Neural progenitor cell (in vitro differentiated cells): ENCODE measurements around the gene CEL. TPM values are rescaled to one million over a fixed set of nuclear protein-coding genes. Genes with fewer than 3 reads are reported as not detected.

Source experiments
- DNase-seq: peaks from one replicate; pipeline ENCODE4 v3.0.0-alpha.2; 2016; ENCODE audit warnings: low spot score
- H2AFZ ChIP-seq: fragments of 200-600 bp; sonication (generic); replicated peaks from 2 replicates; pipeline ENCODE4 v1.6.1; 2016; ENCODE audit warnings: antibody characterized with exemption
- H3F3A ChIP-seq: fragments of 200-600 bp; sonication (generic); 2 replicates; pipeline ENCODE4 v1.6.1; 2016; ENCODE audit warnings: antibody characterized with exemption, low read depth
- H3K27ac ChIP-seq: fragments of 200-600 bp; sonication (generic); 2 replicates; pipeline ENCODE4 v1.5.1; 2016; ENCODE audit warnings: mild to moderate bottlenecking
- H3K27me3 ChIP-seq: fragments of 200-600 bp; sonication (generic); 2 replicates; pipeline ENCODE4 v1.6.1; 2016; ENCODE audit warnings: mild to moderate bottlenecking, moderate library complexity
- H3K36me3 ChIP-seq: fragments of 200-600 bp; sonication (generic); 2 replicates; pipeline ENCODE4 v1.5.1; 2016
- H3K4me1 ChIP-seq: fragments of 200-600 bp; sonication (generic); 2 replicates; pipeline ENCODE4 v1.6.1; 2016; ENCODE audit warnings: mixed run types
- H3K4me2 ChIP-seq: fragments of 200-600 bp; sonication (generic); 2 replicates; pipeline ENCODE4 v1.6.1; 2016
- H3K4me3 ChIP-seq: fragments of 200-600 bp; sonication (generic); 2 replicates; pipeline ENCODE4 v1.5.1; 2016
- H3K79me2 ChIP-seq: fragments of 200-600 bp; sonication (generic); 2 replicates; pipeline ENCODE4 v1.6.1; 2016; ENCODE audit warnings: low read depth
- H3K9ac ChIP-seq: fragments of 200-600 bp; sonication (generic); 2 replicates; pipeline ENCODE4 v1.6.1; 2016
- H3K9me3 ChIP-seq: fragments of 200-600 bp; sonication (generic); 2 replicates; pipeline ENCODE4 v1.5.1; 2016; ENCODE audit warnings: low read depth
- H4K20me1 ChIP-seq: fragments of 200-600 bp; sonication (generic); 2 replicates; pipeline ENCODE4 v1.6.1; 2016; ENCODE audit warnings: low read depth
- H3K27ac Mint-ChIP-seq: 3 replicates; pipeline ENCODE4 v1.8.0; 2021; ENCODE audit warnings: mixed read lengths
- H3K27me3 Mint-ChIP-seq: 2 replicates; pipeline ENCODE4 v1.8.0; 2022; ENCODE audit warnings: low read depth, mild to moderate bottlenecking, inconsistent platforms, moderate library complexity, mixed read lengths; ENCODE audit not compliant: insufficient read depth
- H3K36me3 Mint-ChIP-seq: 3 replicates; pipeline ENCODE4 v1.8.0; 2021; ENCODE audit warnings: mixed read lengths
- H3K4me1 Mint-ChIP-seq: 3 replicates; pipeline ENCODE4 v1.8.0; 2021; ENCODE audit warnings: mixed read lengths
- H3K4me3 Mint-ChIP-seq: 3 replicates; pipeline ENCODE4 v1.8.0; 2021; ENCODE audit warnings: mild to moderate bottlenecking, moderate library complexity, mixed read lengths
- H3K9me3 Mint-ChIP-seq: 3 replicates; pipeline ENCODE4 v1.8.0; 2020; ENCODE audit warnings: mixed read lengths
- CTCF ChIP-seq: fragments of 200-600 bp; sonication (generic); IDR thresholded peaks from 2 replicates; pipeline ENCODE4 v1.5.1; 2017; ENCODE audit warnings: antibody characterized with exemption, mild to moderate bottlenecking
- EZH2 ChIP-seq: fragments of 200-600 bp; sonication (generic); IDR thresholded peaks from 2 replicates; pipeline ENCODE4 v1.6.1; 2017; ENCODE audit warnings: antibody characterized with exemption, mild to moderate bottlenecking, moderate library complexity
- EZH2phosphoT487 ChIP-seq: fragments of 200-600 bp; sonication (generic); IDR thresholded peaks from 2 replicates; pipeline ENCODE4 v1.6.1; 2017; ENCODE audit warnings: antibody characterized with exemption
- total RNA-seq: library from RNA; depleted of rRNA; stranded (reverse); fragments of >200 nt; gene quantifications from 2 replicates; pipeline ENCODE4 v1.2.3, GENCODE V29; 2015; ENCODE audit warnings: low replicate concordance

Gene CEL
- total RNA-seq, 1 donor from 2014 or later: 1.0 TPM

GRCh38 chr9:133057006-133057405 is 4.8 kb upstream of the CEL start:
- Mint-ChIP-seq H3K27ac (no peak overlapping the region), H3K9me3 (no peaks in the 10 kb centered on the region), H3K4me3 (no peak overlapping the region), H3K4me1 (peaks cover 16% of the 10 kb centered on the region), H3K27me3 (peaks cover 4% of the 10 kb centered on the region), H3K36me3 (peaks cover 22% of the 10 kb centered on the region)
- H3K27ac ChIP-seq: no peak overlapping the region
- H3K9ac ChIP-seq: no peak overlapping the region
- no peak overlapping the region for H2AFZ ChIP-seq
- no peak overlapping the region for H3K4me3 ChIP-seq
- H3K4me1 ChIP-seq: peaks cover 20% of the 10 kb centered on the region
- no peak overlapping the region for H3K4me2 ChIP-seq
- H3K36me3 ChIP-seq: no peaks in the 10 kb centered on the region
- H3F3A ChIP-seq: peaks cover 20% of the 10 kb centered on the region
- TF ChIP-seq EZH2phosphoT487 (no peak), CTCF (no peak), EZH2 (no peak)
- H3K9me3 ChIP-seq: no peaks in the 10 kb centered on the region
- no peaks in the 10 kb centered on the region for H3K27me3 ChIP-seq
- H3K79me2 ChIP-seq: no peaks in the 10 kb centered on the region
- H4K20me1 ChIP-seq: no peaks in the 10 kb centered on the region
- DNase-seq: no peak

- Mint-ChIP-seq H3K27ac (no peak overlapping the region), H3K4me1 (peaks cover 16% of the 10 kb centered on the region), H3K9me3 (no peaks in the 10 kb centered on the region), H3K4me3 (no peak overlapping the region), H3K36me3 (peaks cover 19% of the 10 kb centered on the region), H3K27me3 (peaks cover 4% of the 10 kb centered on the region)
- Histone ChIP-seq H3K79me2 (no peaks in the 10 kb centered on the region), H4K20me1 (no peaks in the 10 kb centered on the region), H3K9me3 (no peaks in the 10 kb centered on the region), H3K4me1 (peaks cover 20% of the 10 kb centered on the region), H3K36me3 (no peaks in the 10 kb centered on the region), H3F3A (peaks cover 20% of the 10 kb centered on the region), H3K4me2 (no peak overlapping the region), H3K4me3 (no peak overlapping the region), H3K27ac (no peak overlapping the region), H3K9ac (no peak overlapping the region), H3K27me3 (no peaks in the 10 kb centered on the region), H2AFZ (no peak overlapping the region)
- TF ChIP-seq EZH2 (no peak), EZH2phosphoT487 (no peak), CTCF (no peak)
- DNase-seq: no peak
These were observed 4.2 kb upstream of the CEL start for GRCh38 chr9:133057553-133057952.

GRCh38 chr9:133058071-133058470 is 3.7 kb upstream of the CEL start:
- no peaks in the 10 kb centered on the region for H3K27me3 ChIP-seq
- DNase-seq: no peak
- H3K9ac ChIP-seq: no peak overlapping the region
- no peak overlapping the region for H3K4me2 ChIP-seq
- H3K79me2 ChIP-seq: no peaks in the 10 kb centered on the region
- H3K36me3 ChIP-seq: no peaks in the 10 kb centered on the region
- peaks cover 20% of the 10 kb centered on the region for H3F3A ChIP-seq
- TF ChIP-seq CTCF (no peak), EZH2 (no peak), EZH2phosphoT487 (no peak)
- Mint-ChIP-seq H3K4me1 (peaks cover 16% of the 10 kb centered on the region), H3K4me3 (no peak overlapping the region), H3K27me3 (peaks cover 4% of the 10 kb centered on the region), H3K36me3 (peaks cover 19% of the 10 kb centered on the region), H3K27ac (no peak overlapping the region), H3K9me3 (no peaks in the 10 kb centered on the region)
- no peak overlapping the region for H2AFZ ChIP-seq
- H3K4me3 ChIP-seq: no peak overlapping the region
- H3K27ac ChIP-seq: no peak overlapping the region
- no peaks in the 10 kb centered on the region for H4K20me1 ChIP-seq
- no peaks in the 10 kb centered on the region for H3K9me3 ChIP-seq
- peaks cover 20% of the 10 kb centered on the region for H3K4me1 ChIP-seq
